GM21529 (cell line): Measurements from ENCODE around the gene HS1BP3.
A peak's percentile ranks its signal among the peaks of the same experiment; 100 is the strongest.

Source experiments
- ATAC-seq: cut with Tn5 transposase; IDR thresholded peaks from one replicate; pipeline ENCODE4 v1.9.1; 2021; ENCODE audit not compliant: unreplicated experiment

HS1BP3 gene, protein sequence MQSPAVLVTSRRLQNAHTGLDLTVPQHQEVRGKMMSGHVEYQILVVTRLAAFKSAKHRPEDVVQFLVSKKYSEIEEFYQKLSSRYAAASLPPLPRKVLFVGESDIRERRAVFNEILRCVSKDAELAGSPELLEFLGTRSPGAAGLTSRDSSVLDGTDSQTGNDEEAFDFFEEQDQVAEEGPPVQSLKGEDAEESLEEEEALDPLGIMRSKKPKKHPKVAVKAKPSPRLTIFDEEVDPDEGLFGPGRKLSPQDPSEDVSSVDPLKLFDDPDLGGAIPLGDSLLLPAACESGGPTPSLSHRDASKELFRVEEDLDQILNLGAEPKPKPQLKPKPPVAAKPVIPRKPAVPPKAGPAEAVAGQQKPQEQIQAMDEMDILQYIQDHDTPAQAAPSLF

DNA sequence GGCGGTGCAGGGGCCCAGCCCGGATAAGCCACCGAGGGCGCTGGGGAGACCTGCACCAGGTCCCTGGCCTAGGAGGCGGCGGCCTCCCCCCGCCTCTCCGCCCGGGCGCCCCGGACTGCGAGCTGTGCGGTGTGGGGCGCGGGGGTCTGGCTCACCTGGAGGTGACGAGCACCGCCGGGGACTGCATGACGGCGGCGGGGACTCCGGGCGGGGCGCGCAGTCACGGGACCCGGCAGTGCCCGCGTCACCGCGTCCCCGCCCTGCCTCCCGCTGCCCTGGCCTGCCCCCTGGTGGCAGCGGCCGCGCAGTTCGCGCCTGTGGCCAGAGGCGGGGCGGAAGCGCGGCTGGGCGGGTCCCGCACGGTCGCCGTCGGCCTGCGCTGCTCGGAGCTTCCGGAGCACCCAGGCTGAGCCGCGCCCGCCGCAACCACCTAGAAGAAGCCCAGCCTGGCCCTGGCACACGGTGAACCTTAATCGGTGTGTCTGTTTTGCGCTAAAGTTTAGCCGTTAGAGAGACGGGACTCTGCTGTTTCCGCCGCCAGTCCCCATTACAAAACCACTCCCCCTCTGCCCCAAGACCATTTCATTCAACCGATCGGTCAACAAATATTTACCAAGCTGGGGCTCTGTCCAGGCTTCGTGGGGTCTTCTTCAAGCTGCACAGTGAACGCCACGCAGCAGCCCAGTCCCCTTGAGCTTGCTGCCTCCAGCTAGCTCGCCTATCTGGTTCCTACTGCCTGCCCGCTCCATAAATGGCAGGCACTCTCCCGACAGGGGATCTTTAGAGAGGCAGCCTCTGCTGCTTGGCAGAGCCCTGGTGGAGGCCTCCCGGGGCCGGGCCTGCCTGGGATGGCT, at the start of gene HS1BP3:
Gene HS1BP3, minus strand, starts transcription at position 222 of the 854 bp plus-strand sequence. Its CDS starts 35 bp downstream, at position 187.
- ATAC-seq: peak; percentile 94

DNA sequence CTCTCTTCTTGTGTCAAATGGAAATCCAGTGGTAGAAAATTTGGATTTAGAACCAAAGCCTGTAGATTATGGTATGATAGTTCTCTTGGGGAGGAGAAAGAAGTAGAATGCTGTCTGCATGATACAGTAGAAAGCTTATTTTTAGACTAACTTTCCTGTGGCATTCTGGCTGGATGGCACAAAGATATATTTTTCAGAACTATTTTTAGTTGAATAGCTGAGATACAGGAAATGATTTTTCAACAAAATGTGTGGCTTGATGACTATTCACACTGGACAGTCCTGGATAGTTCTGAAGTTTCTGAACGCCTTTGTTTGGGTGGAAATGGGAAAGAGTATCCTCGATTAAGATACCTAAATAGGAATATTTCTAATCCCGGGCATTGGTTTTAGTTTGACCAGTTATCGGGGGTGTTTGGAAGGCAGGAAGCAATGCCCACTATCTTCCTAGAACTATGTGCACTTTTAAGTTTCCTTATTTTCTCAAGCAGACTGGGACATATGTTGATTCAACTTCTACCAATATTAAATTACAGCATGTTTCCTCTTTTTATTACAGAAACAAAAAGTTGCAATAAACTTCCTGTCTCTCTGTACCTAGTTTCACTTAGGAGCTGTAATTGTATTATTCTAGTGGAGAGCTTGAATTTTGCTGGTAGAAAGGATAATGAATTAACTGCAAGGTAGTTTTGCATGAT, 48.2 kb upstream of the HS1BP3 start:
- no peak for ATAC-seq

DNA sequence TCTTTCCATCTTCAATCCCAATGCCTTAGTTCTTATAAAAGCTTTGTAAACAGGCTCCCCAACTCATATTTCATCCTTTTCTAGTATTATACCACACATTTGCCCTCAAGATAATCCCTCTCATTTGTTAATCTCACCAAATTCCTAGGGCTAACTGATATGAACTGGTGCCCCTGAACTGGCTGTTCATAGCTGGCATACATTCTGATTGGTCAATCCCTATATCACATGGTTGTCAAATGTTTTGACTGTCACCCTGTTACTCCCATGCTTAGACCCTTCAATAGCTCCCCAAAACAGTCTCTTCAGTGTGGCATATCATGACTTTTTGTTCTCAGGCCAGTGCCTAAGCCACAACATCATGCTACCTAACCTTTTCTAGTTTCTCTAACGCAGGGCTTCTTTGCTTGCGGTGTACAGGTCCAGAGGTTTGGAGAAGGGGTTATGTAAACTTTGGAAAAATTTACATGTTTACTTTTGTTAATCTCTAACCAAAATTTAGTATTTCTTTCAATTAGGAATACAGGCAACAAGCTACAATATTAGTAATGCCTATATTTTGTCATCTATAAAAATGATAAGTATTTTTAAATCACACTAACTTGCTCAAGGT, 46.5 kb upstream of the HS1BP3 start:
- no peak for ATAC-seq

DNA sequence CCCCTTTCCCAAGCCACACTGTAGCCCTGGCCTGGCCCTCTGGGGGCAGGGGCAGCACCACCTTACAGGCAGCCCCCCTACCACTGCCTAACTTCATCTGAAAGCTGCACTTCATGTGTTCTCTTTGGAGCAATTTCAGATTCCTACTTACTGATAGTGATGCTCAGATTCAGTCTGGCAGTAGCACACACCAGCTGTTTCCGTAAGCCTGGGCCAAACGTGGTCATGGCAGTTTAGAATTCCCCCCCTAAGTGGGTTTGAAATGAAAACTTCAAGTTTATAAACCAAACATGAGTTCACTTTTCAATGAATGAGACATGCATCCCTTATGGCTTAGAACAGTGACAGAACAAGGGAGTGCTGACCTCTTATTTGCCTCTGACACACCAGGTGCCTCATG, 45.5 kb upstream of the HS1BP3 start:
- no peak for ATAC-seq

DNA sequence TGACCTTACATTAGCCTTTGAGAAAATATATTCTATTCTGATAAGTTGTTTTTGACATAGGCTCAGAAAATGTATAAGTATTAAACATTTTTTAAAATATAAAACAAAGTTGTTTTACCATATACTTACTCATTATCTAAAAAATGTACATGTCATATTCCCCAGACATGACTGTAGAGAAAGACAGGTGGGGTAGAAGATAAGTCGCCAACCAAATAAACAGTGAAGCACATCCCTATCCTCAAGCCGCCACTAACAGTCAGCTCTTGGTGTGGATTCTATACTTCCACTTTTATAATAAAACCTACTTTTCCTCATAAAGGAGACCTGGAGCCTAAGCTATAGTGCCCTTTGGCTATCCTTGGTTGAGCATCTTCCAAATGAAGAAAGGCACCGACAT, 42.4 kb upstream of the HS1BP3 start:
- no peak for ATAC-seq

DNA sequence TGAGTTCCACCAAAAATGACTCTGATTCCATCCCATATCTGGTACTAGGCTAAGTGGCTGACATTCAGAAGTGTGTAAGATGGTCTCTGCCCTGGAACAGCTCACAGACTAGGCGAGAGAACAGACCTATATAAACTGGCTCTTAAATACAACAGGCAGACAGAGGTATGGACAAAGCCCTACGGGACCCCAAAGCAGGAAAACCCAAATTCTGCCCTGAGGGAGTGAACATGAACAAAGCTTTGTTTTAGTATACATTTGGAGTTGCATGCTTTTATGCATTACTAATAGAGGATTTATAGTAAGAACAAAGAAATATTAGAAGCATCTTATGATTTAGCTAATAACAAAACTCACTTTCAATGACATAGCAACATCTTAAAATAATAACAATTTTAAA, 41.2 kb upstream of the HS1BP3 start:
- ATAC-seq: no peak

DNA sequence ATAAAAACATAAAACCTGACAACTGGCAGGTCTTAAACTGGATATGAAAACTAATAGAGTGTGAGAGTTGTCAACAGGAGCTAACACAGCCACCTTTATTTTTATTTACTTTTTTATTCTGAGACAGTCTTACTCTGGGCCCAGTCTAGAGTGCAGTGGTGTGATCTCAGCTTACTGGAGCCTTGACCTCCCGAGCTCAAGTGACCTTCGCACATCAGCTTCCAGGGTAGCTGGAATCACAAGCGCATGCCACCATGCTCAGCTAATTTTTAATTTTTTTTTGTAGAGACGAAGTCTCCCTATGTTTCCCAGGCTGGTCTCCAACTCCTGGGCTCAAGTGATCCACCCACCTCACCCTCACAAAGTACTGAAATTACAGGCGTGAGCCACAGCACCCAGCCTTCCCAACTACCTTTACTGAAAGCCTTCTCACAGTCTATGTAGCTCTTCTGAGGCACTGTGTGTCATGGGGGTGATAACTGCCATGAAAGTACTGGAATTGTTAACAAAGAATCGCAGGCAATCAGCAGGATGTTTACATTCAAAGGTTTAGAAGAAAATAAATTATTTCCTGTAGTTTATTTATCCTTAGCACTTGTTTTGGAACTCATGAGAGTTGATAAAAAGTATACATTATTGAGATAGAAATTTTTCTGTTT, 40.3 kb upstream of the HS1BP3 start:
- ATAC-seq: no peak

DNA sequence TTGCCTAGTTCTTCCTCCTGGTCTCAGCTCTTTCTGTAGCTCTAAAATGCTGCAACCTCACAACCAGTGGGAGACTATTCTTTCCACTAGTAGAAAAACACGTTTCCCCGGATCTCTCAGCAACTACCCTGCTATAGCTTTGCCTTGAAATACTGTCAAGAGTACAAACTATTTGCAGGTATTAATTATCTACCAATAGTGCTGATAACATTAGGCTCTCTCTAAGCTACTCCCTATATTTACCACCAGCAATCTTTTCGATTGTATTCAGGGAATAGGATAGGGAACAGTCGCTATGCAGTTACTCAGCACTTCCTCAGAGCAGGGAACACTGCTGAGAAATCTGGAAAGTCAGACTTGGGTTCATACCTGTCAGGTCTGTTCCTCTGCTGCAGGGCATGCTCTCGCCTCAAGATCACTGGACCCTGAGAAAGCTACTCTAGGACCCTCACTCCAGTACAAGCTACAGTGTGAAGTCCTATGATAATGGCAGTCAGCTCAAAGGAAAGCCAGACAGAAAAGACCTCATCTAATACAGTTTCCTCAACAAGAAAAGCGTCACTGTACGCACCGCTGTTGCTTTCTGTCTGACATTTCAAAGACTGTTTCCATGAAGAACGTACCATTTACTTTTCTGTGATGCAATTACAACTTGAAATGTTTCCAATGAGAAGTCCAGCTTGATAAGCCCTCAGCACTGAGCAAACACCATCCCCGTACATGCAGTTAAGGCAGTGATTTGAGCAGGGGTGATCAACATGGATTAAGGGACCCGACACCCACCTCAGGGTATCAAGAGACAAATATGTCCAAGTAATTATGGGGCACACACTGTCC, 38.7 kb upstream of the HS1BP3 start:
- no peak for ATAC-seq

DNA sequence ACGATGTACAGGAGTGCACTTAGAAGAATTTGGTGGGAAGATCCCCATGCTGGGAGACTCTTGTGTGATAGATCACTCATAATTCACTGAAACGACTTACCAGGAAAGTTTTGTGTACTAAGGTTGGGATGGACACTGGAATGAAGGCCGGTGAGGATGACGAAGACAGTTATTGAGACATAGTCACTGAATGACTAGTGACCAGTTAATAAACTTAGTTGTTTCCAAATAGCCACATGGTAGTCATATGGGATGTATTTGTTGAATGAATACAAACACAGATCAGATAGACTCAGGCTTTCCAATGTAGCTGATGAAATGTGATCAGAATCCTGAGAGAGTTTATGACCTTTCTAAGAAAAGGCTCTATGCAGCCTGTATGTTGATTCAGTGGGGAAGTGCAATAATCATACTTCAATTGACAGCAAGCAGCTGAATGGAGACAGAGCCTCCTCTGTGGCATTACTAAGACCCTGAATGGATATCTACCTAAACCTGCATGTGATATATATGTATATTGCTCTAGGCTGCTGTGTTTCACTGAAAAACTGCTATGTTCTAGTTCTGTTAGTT, 36.4 kb upstream of the HS1BP3 start:
- no peak for ATAC-seq

DNA sequence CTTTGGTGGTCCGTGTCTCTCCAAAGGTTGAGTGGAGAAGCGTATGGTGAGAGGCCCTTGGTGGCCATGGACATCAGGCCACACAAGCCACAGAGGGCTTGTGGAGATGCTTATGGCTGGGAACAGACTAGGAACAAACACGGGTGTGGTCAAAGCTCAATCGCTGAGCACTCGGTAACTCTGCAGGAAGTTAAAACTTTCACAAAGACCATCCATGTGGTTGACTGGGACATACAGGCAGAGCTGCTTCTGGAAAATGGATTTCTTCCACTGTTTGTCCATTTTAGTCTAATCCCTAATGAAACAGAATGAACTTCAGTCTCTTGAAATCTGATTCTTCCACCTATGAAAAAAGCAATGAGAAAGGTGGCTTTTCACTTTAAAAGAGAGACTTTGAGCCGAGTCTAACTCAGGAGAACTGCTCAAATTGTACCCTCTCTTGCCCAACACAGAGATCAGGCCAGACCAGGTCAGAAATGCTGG, 33.7 kb upstream of the HS1BP3 start:
- no peak for ATAC-seq

DNA sequence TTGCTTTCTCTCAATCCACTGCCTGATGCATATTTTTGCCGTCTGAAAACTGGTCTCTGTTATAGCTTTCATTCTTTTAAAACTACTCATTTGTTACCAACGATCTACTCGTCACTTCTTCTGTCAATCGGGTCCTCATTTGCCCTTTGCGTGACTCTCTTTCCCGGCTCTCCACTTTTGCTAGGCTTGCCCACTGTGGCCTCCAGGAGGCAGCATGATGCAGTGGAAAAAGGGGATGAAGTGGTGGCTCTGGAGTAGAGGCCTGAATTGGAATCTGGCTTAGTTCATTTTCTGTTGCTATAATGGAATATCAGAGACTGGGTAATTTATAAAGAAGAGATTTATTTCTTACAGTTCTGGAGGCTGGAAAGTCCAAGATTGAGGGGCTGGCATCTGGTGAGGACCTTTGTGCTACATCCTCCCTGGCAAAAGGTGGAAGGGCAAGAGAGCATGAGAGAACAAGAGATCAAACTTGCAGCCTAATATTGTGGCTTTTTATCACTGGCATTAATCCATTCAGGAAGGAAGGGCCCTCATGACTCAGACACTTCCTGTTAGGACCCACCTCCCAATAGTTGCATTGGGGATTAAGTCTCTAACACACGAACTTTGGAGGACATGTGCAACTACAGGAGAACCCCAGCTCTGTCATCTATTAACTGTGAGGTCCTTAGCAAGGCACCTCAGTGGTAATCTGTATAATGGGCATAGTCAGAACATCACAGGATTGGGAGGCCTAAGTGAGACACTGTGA, 31.4 kb upstream of the HS1BP3 start:
- no peak for ATAC-seq

DNA sequence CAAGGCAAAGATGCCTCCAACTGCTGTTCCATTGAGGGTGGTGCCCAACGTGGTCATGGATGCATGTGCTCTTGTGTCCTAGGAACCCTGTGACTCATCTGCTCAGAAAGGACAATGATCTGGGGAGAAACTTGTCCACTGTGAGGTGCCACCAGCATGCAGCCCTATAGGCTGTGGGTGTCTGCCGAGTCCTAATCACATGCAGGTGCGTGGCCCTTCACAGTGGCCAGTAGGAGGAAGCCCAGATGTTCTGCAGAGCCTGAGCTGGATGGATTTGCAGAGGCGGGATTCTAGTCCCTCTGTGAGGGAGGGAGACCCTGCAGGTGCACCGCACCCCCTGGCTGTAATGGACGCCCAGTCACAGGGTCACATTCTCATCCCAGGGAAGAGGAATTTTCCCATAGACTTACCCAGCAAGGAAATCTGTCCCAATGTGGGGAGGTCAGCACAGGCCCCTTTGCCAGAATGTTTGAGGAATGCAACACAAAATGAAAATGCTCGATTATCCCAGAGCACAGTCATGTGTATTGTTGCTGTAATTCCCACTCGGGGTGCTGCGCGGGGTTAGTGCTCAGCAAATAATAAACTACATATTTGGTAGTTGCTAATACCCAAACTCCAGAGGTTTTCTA, 30.0 kb upstream of the HS1BP3 start:
- ATAC-seq: no peak

DNA sequence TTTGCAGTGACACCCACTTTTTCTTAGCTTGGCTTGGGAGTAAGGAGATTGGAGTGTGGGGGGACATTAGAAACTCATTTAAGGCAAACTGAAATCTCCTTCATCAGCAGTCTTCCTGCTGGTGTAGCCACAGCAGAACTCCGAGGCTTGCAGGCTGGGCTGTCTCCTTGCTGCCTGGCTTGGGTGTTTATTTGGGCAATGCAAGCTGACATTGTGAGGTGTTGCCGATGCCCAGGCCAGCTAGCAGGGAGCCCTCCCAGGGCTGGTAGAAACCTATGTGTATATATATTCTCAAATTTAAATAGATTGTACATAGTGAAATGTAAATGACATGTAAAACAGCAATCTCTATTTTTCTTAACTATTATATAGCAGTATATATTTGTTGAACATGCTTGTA, 27.9 kb upstream of the HS1BP3 start:
- no peak for ATAC-seq

DNA sequence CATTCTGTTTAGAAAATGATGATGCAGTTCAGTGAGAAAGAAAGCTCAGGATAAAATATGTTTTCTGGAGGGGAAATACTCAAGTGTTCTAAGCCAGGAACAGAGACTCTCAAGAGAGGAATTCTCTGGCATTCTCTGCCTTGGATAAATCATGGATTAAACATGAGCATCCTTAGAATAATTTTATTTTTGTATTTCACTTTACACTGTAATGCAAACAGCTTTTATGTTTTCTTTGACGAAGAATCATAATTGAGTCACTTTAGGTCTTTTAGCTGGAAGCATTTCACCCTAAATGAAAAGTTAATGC, 27.1 kb upstream of the HS1BP3 start:
- ATAC-seq: no peak

DNA sequence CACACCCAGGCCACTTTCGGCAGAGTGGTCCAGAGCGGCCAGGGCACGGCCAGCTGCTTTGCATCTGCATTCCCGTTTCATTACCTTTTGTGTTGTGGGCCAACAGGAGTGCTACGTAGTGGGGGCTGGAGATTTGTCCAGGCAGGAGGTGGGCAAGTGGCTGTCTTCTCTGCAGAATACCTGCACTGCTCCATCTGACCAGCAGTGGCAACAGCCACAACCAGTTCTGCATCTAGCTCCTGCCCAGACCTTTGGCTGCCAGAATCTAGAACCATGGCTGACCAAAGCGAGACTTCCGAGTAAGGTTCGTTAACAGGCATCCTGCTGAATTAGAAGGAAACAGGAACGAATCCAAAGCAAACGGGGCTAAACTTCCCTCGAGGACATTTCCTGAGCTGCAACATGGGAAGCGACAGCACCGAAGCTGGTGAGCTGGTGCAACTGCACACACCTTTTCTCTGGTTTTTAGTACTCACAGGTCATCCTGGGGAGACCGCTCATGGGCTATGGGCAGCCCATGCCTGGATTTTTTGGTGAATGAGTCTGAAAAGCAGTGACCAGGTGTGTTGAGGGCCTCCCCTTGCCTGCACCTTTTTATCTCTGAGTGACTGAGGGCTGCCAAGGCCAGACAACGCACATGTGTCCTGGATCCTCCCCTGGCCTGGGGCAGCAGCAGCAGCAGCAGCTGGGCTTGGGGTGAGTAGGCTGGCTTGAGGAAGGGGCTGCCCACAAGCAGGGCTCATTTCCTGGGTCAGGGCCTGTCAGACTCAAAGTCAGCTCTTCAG, 26.6 kb upstream of the HS1BP3 start:
- ATAC-seq: peak; percentile 32

DNA sequence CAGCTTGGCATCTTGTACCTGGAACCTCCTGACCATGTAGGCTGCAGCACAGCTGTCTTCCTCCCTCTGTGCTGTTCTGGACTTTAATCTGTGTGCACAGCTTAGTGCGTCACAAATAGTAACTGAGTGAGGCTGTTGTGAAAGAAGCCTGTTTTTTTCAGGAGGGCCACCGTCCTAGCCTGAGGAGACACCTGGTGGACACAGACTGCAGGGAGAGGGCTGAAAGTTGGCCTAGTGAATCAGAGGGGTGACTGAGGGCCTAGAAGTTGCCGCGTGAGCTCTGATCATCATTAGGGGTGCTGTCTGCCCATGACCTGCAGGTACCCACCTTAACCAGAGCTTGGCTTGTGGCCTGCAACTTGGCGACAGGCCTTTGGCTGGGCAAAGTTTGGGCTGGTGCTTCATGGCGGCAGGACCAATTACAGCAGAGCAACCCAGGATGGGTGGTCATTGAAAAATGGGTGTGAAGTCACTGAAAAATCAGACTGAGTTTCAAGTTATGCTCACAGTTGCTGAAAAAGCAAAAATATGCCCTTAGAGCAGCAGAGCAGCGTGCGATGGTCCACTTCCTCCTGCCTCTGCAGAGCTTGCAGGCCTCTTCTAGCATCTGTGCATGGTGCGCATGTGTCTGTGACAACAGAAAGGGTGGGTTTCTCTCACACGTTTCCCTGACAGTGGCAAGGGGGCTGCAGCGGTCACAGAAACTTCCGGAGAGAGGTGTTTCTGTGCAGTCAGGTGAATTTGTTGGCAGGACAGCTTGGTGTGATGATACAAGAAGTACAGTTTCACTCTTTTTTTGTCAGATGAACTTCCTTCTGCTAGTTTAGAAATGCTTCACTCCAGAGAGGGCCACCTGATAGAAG, 25.7 kb upstream of the HS1BP3 start:
- ATAC-seq: peak; percentile 76
